Measurements from ENCODE around the gene SUPT20H. TPM values are rescaled to one million over a fixed set of nuclear protein-coding genes. Genes with fewer than 3 reads are reported as not detected.
A peak's percentile ranks its signal among the peaks of the same experiment; 100 is the strongest.

SUPT20H gene
- total and polyA plus RNA-seq, 10 of the 15 experiments (the other 5 are each of a cell fraction or from before 2014, with no cell fraction given) = 12.3 to 69.8 (median 47.5) TPM

DNA sequence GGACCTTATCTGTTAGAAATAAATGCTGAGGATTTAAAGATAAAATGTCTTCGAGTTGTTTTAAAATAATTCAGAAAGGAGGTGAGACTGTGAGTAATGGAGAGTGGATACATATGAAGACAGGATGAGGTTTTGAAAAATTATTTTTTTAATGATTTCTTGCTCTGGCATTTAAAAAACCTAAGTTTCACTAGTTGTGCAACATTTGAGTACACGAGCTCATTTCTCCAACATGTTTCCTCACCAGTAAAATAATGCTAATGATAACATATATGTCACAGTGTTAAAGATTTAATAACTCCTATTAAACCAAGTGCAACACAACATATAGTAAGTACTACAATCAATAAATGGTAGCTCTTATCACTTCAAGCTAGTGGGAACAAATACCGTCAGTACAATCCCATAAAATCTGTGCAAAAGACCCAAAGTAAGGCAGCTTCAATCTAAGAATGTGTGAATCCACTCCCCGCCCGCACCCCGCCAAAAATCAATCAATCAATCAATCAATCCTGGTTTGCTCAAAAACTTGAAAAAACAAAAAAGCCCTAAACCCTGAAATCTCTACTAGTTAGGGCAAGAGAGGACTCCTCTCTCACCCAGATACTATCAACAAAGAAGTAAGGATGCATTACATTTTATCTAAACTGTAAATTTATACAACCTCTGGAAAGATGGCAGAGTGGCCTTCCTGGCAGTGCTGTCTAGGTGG is 61.6 kb downstream of the SUPT20H start:
- peaks cover 50% of the 10 kb centered on the region for H3K79me2 ChIP-seq (ENCODE audit: control insufficient read depth, insufficient read depth, low read length)
- in situ Hi-C loops (cut with MboI) = no loop called here
- TF ChIP-seq, protein P1, sequence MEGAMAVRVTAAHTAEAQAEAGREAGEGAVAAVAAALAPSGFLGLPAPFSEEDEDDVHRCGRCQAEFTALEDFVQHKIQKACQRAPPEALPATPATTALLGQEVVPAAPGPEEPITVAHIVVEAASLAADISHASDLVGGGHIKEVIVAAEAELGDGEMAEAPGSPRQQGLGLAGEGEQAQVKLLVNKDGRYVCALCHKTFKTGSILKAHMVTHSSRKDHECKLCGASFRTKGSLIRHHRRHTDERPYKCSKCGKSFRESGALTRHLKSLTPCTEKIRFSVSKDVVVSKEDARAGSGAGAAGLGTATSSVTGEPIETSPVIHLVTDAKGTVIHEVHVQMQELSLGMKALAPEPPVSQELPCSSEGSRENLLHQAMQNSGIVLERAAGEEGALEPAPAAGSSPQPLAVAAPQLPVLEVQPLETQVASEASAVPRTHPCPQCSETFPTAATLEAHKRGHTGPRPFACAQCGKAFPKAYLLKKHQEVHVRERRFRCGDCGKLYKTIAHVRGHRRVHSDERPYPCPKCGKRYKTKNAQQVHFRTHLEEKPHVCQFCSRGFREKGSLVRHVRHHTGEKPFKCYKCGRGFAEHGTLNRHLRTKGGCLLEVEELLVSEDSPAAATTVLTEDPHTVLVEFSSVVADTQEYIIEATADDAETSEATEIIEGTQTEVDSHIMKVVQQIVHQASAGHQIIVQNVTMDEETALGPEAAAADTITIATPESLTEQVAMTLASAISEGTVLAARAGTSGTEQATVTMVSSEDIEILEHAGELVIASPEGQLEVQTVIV (IDR thresholded peaks at IDR 0.05; ENCODE audit: borderline replicate concordance, partially characterized antibody) = no peak
- TF ChIP-seq ZNF207 (IDR thresholded peaks at IDR 0.05; ENCODE audit: borderline replicate concordance) = no peak
- no peak for TF ChIP-seq MTA2 (IDR thresholded peaks at IDR 0.05; ENCODE audit: low read depth)
- TF ChIP-seq, protein P2, sequence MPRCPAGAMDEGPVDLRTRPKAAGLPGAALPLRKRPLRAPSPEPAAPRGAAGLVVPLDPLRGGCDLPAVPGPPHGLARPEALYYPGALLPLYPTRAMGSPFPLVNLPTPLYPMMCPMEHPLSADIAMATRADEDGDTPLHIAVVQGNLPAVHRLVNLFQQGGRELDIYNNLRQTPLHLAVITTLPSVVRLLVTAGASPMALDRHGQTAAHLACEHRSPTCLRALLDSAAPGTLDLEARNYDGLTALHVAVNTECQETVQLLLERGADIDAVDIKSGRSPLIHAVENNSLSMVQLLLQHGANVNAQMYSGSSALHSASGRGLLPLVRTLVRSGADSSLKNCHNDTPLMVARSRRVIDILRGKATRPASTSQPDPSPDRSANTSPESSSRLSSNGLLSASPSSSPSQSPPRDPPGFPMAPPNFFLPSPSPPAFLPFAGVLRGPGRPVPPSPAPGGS (IDR thresholded peaks at IDR 0.05; ENCODE audit: borderline replicate concordance, insufficient read depth, low read depth, low read length, poor library complexity, severe bottlenecking) = no peak
- TF ChIP-seq, protein P3, sequence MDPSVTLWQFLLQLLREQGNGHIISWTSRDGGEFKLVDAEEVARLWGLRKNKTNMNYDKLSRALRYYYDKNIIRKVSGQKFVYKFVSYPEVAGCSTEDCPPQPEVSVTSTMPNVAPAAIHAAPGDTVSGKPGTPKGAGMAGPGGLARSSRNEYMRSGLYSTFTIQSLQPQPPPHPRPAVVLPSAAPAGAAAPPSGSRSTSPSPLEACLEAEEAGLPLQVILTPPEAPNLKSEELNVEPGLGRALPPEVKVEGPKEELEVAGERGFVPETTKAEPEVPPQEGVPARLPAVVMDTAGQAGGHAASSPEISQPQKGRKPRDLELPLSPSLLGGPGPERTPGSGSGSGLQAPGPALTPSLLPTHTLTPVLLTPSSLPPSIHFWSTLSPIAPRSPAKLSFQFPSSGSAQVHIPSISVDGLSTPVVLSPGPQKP (IDR thresholded peaks at IDR 0.05; ENCODE audit: low read depth, low read length) = no peak
- TF ChIP-seq SUPT20H (IDR thresholded peaks at IDR 0.05; ENCODE audit: borderline replicate concordance, control insufficient read depth, low read depth, low read length) = no peak
- TF ChIP-seq ZNF622 (IDR thresholded peaks at IDR 0.05) = no peak
- no peak for TF ChIP-seq SUZ12 (IDR thresholded peaks at IDR 0.05; ENCODE audit: unreplicated experiment)
- no peak for TF ChIP-seq RAD51 (IDR thresholded peaks at IDR 0.05)
- TF ChIP-seq HDGF (IDR thresholded peaks at IDR 0.05) = no peak
- TF ChIP-seq SMC3 (IDR thresholded peaks at IDR 0.05; ENCODE audit: borderline replicate concordance, low read length) = no peak
- TF ChIP-seq, protein P4, sequence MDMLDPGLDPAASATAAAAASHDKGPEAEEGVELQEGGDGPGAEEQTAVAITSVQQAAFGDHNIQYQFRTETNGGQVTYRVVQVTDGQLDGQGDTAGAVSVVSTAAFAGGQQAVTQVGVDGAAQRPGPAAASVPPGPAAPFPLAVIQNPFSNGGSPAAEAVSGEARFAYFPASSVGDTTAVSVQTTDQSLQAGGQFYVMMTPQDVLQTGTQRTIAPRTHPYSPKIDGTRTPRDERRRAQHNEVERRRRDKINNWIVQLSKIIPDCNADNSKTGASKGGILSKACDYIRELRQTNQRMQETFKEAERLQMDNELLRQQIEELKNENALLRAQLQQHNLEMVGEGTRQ (IDR thresholded peaks at IDR 0.05; ENCODE audit: borderline replicate concordance, low read depth, low read length) = no peak
- TF ChIP-seq CBFB (IDR thresholded peaks at IDR 0.05; ENCODE audit: low read depth) = no peak
- no peak for TF ChIP-seq ATF7 (IDR thresholded peaks at IDR 0.05; ENCODE audit: low read depth)
- TF ChIP-seq SREBF2 (IDR thresholded peaks at IDR 0.05; ENCODE audit: low read length) = no peak
- TF ChIP-seq, protein P5, sequence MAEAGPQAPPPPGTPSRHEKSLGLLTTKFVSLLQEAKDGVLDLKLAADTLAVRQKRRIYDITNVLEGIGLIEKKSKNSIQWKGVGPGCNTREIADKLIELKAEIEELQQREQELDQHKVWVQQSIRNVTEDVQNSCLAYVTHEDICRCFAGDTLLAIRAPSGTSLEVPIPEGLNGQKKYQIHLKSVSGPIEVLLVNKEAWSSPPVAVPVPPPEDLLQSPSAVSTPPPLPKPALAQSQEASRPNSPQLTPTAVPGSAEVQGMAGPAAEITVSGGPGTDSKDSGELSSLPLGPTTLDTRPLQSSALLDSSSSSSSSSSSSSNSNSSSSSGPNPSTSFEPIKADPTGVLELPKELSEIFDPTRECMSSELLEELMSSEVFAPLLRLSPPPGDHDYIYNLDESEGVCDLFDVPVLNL (IDR thresholded peaks at IDR 0.05; ENCODE audit: low read depth, low read length) = no peak
- no peak for TF ChIP-seq MXI1 (IDR thresholded peaks at IDR 0.05; ENCODE audit: low read depth, low read length)

More for the DNA sequence above, 61.6 kb downstream of the SUPT20H start:
- DNase-seq (ENCODE audit: low read depth, low spot score) (no peak), ATAC-seq (no peak), FAIRE-seq (no peak)
- peak overlapping the region; percentile 86 for H3K9ac ChIP-seq (ENCODE audit: control insufficient read depth, insufficient read depth, low read length)
- peaks cover 3 to 12% of the 10 kb centered on the region in 2 experiments for H3K36me3 ChIP-seq (ENCODE audit: control insufficient read depth in 2 of 2, insufficient read depth in 2 of 2, low read length in 1 of 2)
- 84% methylated on average over 6 of the region's 6 CpGs for WGBS (ENCODE audit: insufficient coverage, insufficient replicate concordance, low lambda C conversion rate, missing lambda C conversion rate)
- POLR2A ChIA-PET = interaction anchor here (0.5 to 1.5 kb wide), 2 partner anchors 8 to 20 kb away, joined by 4 to 7 read pairs; no protein-coding TSS in a partner anchor
- no peak overlapping the region for H2AFZ ChIP-seq (ENCODE audit: control insufficient read depth, low read depth, low read length)
- SMC1A ChIA-PET (ENCODE audit: uncharacterized antibody, unreplicated experiment) = interaction anchor here (0.7 to 1.6 kb wide), 4 partner anchors 8 to 68 kb away, joined by 3 to 4 read pairs (median 4); no protein-coding TSS in a partner anchor
- H3K27ac ChIP-seq (ENCODE audit: control insufficient read depth, insufficient read depth) = peak overlapping the region; percentile 92
- no peaks in the 10 kb centered on the region for H4K20me1 ChIP-seq (ENCODE audit: control insufficient read depth, insufficient read depth)
- RAD21 ChIA-PET (ENCODE audit: unreplicated experiment) = no interaction called here
- peak overlapping the region; percentile 83 for H3K4me2 ChIP-seq (ENCODE audit: control insufficient read depth, insufficient read depth)
- H3K4me1 ChIP-seq (ENCODE audit: control insufficient read depth, insufficient read depth, low read length) = peaks cover 4% of the 10 kb centered on the region; the same call in 1 of the 2 replicates
- intact Hi-C loops (cut with micrococcal nuclease; ENCODE audit: unreplicated experiment) = loop anchor here (2.0 to 5.0 kb wide), 2 partner anchors 71 to 651 kb away; partner anchors contain the start of gene SPART
- H3K4me3 ChIP-seq = peak overlapping the region; percentile 100
- H3K27me3 ChIP-seq (replicated peaks in 1 of 2; ENCODE audit: control insufficient read depth in 2 of 2, insufficient read depth in 2 of 2, low read length in 1 of 2) = no peaks in the 10 kb centered on the region
- BruUV-seq (replicated peaks) = TSS peak; percentile 47
- CTCF ChIA-PET = interaction anchor here (1.0 to 1.9 kb wide), 6 partner anchors 16 to 651 kb away, joined by 3 to 8 read pairs (median 4); no protein-coding TSS in a partner anchor
- H3K9me3 ChIP-seq (replicated peaks; ENCODE audit: control insufficient read depth, insufficient read depth, low read length) = no peaks in the 10 kb centered on the region

All from GM12878 (cell line).